ENCODE results near the gene LCN12.

The LCN12 gene

DNA sequence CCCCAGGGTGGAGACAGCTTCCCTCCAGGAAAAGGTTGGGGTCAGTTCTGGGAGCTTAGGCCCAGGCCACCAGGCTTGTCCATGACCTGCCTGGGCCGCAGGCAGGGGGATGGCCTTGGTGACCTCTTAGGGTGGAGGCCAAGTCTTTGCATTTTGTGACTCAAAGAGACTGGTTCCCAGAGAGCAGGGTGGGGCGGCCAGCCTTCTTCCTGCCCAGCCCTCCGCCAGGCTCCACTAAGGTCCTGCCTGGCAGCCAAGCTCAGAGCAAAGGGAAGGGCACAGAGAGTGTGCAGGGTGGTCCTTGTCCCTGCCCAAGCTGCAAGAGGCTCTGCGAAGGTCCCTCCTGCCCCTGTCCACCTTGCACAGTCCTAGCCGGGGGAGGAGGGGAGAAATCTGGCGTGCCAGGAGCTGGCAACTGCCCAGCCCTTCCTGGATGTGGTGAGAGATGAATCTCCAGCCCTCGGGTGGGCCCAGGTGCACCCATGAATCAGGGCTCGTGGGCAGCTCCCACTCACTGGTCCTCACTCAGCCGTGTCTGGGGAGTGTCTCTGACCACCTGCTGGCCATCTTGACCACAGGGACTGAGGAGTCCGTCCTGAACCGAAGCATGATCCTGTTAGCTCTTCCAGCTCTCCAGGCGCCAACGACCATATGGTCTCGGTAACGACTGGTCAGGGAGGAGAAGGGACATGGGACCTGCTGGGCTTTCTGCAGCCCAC lies 22.9 kb downstream of the LCN12 start:
- no peak for DNase-seq

DNA sequence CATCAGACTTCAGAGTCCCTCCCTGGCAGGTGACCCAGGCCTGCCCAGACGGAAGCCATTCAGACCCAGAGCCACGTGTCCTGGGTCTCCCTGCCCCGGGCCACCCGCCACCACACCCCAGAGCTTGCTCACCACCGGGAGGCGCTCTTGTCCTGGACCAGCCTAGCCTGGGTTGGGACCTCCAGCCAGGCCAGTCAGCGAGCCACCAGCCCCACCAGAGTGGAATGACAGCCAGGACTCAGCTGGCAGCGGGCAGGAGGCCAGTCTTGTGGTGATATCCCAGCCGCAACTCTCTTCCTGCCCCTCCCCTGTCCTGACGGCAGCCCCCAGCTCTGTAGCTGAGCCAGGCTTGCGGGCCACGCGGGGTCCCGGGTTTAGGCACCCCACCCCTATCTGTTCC lies 23.6 kb downstream of the LCN12 start:
- peak; percentile 75 for DNase-seq

DNA sequence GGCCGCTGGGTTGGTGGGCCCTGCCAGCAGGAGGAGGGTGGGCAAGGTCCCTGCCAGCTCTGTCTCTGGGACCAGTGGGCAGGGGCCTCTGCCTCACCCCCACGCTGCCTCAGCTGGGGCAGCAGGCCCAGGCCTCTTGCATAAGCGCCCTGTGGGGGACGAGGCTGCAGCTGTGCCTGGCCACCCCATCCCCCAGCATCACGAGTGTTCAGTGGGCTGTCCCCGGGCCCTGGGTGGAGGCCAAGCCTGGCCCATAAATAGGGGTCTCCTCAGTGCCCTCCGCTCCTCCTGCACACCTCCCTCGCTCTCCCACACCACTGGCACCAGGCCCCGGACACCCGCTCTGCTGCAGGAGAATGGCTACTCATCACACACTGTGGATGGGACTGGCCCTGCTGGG lies 25.1 kb downstream of the LCN12 start, which contains the start of gene PTGDS:
PTGDS (plus strand) TSS at position 282 of the 400 bp plus-strand sequence; CDS start at position 357, 75 bp downstream.
- no peak for DNase-seq

DNA sequence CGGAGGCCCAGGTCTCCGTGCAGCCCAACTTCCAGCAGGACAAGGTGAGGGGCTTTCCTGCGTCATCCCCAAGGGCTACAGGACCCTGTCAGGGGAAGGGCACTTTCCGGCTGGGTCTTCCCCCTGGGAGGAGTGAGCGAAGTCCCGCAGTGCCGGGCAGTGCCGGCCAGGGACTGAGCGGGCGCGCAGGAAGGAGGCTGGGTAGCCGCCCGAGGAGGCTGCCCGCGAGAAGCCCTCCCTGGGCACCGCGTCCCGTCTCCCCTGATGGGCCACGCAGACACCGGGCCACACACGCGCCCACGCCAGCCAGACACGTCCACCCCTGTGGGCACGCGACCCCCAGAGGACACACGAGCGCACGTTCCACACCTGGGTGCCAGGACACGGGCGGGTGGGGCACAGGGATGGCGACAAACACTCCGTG lies 25.6 kb downstream of the LCN12 start:
- no peak for DNase-seq

DNA sequence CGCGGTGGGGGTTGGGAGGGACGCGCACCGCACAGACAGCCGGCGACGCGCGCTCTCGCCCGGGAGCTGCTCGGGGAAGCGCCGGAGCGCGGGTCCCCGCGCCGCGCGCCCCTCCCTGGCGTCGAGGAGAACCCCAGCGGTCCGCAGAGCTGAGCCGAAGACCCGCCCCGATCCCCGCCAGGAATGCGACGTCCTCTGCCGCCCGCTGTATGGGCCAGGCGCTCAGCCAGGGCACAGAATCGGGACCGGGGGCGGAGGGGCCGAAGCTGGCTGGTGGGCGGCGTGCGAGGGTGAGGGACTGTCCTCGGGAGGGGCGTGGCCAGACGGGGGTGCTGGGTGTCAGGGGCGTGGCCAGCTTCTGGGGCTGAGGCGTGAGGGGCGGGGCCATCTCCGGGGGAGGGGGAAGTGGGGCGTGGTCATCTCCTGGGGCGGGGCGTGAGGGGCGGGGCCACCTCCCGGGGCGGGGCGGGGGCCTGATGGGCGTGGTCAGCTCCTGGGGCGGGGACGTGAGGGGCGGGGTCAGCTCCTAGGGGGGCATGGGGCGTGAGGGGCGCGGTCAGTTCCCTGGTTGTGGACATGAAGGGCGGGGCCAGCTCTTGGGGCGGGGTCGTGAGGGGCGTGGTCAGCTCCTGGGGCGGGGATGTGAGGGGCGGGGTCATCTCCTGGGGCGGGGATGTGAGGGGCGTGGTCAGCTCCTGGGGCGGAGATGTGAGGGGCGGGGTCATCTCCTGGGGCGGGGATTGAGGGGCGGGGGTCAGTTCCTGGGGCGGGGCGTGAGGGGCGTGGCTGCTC lies 26.2 kb downstream of the LCN12 start:
- DNase-seq, result peak; percentile 99

DNA sequence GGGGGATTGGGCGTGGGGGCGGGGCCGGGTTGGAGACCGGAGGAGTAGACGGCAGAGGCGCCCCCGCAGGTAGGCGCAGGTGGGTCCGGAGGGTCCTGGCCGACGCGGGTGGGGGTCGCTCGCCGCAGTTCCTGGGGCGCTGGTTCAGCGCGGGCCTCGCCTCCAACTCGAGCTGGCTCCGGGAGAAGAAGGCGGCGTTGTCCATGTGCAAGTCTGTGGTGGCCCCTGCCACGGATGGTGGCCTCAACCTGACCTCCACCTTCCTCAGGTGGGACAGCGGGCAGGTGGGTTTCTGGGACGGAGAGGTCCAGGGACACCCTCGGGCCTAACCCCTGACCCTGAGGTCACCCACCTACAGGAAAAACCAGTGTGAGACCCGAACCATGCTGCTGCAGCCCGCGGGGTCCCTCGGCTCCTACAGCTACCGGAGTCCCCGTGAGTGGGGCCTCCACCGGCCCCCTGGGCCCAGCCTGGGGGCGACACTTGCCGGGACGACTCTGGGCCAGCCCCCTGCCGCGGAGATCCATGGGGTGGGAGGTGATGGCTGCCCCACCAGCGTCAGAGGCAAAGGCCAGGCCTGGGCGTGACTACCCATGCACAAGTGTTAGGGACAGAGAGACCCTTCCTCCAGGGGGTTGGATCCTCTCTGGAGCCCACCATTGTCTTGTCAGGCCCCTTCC lies 26.9 kb downstream of the LCN12 start:
- DNase-seq, result no peak

DNA sequence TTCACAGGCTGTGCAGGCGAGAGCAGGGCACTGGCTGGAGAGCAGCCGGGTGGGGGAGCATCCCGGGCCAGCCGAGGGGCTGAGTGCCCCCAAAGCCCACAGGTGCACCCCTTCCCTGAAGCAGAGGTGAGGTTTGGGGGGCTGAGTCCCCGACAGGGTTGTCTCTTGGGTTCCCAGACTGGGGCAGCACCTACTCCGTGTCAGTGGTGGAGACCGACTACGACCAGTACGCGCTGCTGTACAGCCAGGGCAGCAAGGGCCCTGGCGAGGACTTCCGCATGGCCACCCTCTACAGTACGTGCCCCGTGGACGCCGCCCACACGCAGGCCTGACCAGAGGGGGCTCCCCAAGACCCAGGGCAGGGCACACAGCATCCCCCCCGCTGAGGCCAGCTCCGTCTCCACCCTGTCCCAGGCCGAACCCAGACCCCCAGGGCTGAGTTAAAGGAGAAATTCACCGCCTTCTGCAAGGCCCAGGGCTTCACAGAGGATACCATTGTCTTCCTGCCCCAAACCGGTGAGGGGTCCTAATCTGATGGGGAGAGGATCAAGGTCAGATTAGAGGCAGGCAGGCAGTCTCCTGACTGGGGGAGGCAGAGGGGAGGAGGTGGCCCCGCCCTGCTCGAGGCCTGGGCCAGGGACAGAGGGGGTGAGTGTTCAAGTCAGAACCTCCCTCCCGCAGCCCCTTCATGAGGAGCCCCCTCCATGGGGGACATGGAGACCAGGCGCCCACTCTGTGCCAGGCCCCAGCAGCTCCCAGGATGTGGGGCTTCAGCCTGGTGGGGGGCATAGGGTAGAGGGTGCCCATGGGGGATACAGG lies 27.9 kb downstream of the LCN12 start:
- no peak for DNase-seq

DNA sequence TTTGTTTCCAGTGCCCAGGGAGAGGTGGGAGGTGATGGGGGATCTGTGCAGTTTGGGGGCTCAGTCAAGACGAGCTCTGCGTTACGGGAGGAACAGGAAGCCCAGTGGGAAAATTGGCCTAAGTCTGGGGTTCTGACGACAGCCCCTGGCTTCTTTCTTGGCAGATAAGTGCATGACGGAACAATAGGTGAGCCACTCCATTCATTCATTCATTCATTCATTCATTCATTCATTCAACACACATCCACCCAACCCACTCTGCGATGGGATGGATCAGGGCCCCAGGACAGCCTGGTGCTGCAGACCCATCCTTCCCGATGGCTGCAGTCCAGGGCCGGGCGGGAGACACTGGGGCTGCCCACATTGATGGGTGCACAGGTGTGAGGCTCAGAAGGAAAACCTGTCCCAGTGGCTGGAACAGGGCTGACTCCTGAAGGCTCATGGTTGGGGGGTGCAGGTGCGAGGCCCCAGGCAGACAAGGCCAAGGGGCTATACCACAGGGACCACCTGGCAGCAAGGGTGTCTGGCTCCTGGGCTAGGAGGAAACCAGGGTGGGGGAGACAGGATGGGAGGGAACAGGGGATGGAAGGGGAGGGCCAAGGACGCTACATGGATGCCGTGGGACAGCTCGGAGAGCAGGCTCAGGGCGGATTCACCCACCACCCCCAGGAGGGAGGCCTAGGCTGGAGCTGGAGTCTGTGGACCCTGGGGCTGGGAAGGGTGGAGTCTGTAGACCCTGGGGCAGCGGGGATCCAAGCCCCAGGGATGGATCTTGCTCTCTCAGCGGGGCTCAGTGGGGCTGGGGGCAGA lies 28.8 kb downstream of the LCN12 start:
- DNase-seq, result no peak

DNA sequence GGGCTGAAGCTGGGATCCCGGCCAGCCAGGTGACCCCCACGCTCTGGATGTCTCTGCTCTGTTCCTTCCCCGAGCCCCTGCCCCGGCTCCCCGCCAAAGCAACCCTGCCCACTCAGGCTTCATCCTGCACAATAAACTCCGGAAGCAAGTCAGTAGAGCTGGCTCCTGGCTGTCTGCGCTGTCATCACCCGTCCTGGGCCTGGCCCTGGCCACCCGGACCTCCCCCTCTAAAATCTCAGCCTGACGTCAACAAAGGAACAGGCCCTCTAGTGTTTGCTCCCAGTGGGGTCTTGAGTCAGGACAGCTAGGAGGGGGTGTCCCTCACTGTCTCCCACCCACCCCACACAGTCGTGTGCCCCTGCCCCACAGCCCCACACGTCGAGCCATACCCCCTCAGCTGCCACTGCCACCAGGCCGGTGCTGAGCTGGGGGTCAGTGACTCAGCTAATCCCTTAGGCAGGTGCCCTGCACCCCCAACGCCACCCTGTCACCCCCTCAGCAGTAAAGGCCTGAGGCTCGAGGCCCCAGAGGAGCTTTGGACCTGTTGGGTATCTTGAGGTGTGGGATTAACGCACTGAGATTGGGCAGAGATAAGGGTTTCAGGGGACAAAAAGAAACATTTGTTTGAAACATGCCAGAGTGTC lies 29.6 kb downstream of the LCN12 start:
- DNase-seq, result no peak

DNA sequence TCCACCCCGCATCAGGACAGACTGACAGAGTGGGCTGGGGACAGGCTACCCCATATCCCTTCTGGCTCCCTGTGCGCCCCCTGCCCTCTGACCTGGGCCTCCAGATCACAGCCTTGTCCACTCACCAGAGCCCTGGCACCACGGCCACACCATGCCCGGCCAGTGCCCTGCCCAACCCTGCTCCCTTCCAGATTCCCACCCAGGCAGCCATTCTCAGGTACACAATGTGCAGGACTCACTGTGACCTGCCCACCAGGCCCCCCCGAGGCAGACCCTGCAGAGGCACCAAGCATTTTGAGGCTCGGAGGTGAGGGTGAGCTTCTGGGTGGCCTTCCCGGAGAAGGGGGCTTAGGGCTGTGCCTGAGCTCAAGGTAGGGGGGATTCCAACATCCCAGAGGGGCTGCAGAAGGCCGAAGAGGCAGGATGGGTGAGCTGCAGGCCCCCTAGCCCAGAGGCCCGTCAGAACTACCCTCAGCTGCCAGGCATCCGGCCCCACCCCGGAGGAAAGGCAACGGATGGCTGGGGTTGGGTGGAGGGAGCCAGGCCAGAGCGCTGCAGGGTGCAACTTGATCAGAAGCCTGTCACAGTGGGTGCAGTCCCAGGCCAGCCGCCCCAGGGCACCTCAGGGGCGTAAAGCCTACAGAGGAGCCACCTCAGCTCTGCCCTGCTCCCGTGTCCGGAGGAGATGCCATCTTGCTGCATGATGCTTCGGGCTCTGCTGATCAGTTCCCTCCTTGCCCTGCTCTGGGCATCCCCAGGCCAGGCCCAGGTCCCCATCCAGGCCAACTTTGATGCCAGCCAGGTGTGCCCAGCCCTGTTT lies 30.4 kb downstream of the LCN12 start, which contains the start of gene LCNL1:
LCNL1 (plus strand) TSS at position 762 of the 820 bp plus-strand sequence. CDS start 594 bp downstream, outside the sequence.
- no peak for DNase-seq

DNA sequence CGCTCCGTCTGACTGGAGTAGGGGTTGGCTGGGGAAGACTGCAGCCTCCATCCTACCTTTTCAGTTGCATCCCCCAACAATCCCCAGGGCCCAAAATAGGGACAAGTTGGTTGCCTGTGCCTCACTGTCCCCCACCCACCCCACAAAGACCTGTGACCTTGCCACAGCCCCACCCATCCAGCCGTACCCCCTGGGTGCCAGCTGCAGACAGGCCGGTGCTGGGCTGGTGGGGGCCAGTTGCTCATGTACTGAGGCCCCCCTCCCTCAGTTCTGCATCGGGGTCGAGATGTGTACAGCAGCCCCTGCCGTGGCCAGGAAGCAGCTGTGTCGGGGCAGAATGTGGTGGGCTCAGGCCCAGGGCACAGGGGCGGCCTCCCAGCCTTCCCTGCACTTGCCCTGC lies 31.1 kb downstream of the LCN12 start:
- no peak for DNase-seq

DNA sequence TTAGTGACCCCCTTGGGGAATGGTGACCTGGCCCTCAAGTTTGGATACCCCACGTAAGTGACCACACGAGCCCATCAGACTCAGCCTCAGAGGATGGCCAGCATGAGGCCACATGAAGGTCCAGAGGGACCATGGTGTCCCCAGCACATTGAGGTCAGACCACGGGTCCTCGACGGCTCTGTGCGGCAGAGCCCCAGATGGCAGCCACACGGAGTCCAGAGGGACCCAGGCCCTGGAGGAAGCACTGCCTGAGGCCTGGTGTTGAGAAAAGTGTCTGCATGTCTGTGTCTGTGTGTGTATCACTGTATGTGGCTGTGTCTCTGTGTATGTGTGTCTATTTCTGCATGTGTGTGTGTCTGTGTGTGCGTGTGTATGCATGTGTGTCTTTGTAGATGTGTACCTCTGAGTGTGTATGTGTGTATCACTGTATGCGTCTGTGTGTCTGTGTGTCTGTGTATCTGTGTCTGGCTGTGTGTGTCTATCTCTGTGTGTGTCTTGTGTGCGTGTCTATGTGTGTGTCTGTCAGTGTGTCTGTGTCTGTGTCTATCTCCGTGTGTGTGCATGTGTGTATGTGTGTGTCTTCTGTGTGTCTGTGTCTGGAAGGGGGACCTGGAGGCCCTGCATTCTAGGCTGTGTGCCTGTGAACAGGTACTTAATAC lies 31.7 kb downstream of the LCN12 start:
- DNase-seq, result no peak

DNA sequence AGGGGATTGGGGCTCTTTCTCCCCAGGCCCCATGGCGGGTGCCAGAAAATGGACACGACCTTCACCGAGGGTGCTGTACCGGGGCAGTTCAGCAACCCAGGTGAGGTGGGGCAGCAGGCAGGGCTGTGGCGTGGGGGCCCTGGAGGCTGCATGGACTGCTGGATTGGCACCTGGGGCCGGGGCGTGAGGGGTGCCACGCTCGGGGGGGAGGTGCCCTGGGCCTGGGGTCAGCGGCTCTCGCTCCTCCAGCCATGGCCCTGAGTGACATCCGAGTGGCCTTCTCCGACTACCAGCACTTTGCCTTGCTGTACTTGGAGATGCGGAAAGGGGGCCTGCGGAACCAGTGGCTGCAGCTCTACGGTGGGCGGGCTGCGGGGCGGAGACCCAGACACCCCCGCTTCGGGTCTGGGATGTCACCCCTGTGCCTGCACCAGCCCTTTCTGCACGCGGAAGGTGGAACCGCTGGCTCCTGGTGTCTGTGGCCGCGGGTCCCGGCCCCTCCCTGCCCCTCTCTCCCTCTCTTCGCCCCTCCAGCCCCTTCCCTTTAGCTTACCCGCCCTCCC lies 32.5 kb downstream of the LCN12 start:
- no peak for DNase-seq

DNA sequence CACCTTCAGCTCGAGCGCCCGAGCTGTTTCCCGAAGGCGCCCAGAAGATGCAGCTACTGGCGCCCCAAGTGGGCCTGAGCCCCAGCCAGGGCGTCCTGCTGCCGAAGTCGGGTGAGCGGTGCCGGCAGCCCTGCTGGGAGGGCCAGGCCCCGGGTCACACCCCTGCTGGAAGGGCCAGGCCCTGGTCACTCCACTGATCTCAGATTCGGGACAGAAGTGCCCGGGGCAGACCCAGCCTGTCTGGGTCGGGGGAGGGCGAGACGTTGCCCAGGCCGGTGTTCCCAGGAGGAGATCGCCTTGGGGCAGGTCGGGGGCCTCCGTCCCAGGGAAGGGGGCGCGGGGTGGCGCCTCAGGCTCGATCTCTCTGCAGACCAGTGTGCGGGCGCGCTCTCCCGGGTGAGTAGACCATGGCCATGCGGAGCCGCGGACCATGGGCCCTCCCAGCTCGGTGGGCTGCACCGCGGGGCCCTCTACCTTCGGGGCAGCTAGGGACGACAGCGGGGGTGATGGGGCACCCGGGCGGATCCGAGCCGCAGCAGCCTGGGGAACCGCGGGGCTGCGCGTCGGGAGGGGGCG lies 33.0 kb downstream of the LCN12 start:
- no peak for DNase-seq

DNA sequence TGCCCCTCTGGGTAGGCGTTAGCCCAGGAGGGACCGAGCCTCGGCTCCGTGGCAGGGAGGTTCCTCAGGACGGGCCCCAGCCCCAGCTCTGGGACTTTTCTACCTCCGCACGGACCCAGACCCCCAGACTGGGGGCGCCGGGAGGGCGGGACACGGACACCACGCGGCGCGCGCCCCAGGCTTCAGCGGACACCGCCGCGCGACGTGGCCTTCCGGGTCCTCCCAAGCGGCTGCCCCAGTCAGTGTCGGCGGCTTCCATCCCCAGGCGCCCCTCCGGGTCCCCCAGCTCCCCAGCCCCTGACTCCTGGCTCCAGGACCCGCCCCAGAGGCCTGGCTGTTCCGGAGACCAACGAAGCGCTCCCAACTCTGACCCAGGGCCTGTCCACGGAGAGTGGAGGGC lies 33.8 kb downstream of the LCN12 start:
- no peak for DNase-seq

DNA sequence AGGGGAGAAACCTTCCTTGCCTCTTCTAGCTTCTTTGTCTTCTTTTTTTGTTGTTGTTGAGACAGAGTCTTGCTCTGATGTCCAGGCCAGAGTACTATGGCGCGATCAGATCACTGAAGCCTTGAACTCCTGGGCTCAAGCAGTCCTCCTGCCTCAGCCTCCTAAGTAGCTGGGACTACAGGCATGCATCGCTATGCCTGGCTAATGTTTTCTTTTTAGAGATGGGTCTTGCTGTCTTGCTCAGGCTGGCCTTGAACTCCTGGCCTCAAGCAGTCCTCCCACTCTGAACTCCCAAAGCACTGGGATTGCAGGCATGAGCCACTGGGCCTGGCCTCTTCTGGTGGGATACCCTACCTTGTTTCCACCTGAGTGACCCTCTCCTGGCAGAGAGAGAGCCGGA lies 36.8 kb downstream of the LCN12 start:
- no peak for DNase-seq

DNA sequence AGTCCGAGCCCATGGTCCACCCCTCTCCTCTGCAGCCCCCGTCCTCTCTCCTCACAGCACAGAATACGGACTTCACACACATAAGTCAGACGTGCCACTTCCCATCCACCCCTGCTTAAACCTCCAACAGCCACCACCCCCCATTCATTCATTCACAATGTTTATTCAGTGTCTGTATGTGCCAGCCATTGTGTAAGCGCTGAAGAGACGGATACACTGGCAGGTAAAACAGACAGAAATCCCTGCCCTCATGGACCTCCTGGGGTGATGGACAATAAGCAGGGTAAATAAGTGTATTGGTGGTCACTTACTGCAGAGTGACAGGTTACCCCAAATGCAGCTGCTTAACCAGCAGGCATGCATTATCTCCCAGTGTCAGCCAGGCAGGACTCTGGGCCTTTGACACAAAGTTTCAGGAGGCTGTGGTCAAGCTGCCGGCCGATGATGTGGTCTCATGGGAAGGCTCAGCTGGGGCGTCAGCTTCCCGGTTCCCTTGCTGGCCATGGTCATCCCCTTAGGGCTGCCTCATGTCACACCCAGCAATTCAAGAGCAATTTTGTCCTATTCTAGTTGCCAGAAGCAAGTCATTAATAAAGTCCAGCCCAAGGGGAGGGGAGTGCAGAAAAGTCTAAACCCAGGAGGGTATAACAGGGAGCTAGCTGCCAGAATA lies 38.3 kb downstream of the LCN12 start:
- no peak for DNase-seq

All from 8988T (cell line).